Measurements from ENCODE around the gene GSTA5.
"Not testable (repeated sequence)": the region's sequence is repeated elsewhere in the genome, so short reads cannot be mapped to it uniquely, and the experiment has no call there.

The GSTA5 gene

GRCh38 chr6:52794366-52794765 lies 46.2 kb downstream of the GSTA5 start:
- not testable (repeated sequence) for DNase-seq (ENCODE audit: low read depth in 2 of 2, low spot score in 1 of 2)

- DNase-seq (ENCODE audit: low read depth in 2 of 2, low spot score in 1 of 2), result no peak
Observed at GRCh38 chr6:52790861-52791260, 49.8 kb downstream of the GSTA5 start.

- DNase-seq (ENCODE audit: low read depth in 2 of 2, low spot score in 1 of 2), result not testable (repeated sequence)
Observed at GRCh38 chr6:52789658-52790057, 51.0 kb downstream of the GSTA5 start.

GRCh38 chr6:52788478-52788877 lies 52.1 kb downstream of the GSTA5 start:
- DNase-seq (ENCODE audit: low read depth in 2 of 2, low spot score in 1 of 2), result no peak

GRCh38 chr6:52787917-52788316 lies 52.7 kb downstream of the GSTA5 start:
- DNase-seq (ENCODE audit: low read depth in 2 of 2, low spot score in 1 of 2), result no peak

GRCh38 chr6:52786249-52786956 lies 54.2 kb downstream of the GSTA5 start:
- no peak for DNase-seq (ENCODE audit: low read depth in 2 of 2, low spot score in 1 of 2)

- DNase-seq (ENCODE audit: low read depth in 2 of 2, low spot score in 1 of 2), result not testable (repeated sequence)
Observed at GRCh38 chr6:52782696-52783274, 57.8 kb downstream of the GSTA5 start.

GRCh38 chr6:52782209-52782608 lies 58.4 kb downstream of the GSTA5 start:
- DNase-seq (ENCODE audit: low read depth in 2 of 2, low spot score in 1 of 2), result not testable (repeated sequence)

Data from stimulated activated CD8-positive, alpha-beta memory T cell treated with anti-CD3 and anti-CD28 coated beads, Interleukin-4, amount 100 ng/mL, for 1 hour (primary cell).